ENCODE data around the gene SLC16A5.
"Not testable (repeated sequence)": the region's sequence is repeated elsewhere in the genome, so short reads cannot be mapped to it uniquely, and the experiment has no call there.

The SLC16A5 gene

DNA sequence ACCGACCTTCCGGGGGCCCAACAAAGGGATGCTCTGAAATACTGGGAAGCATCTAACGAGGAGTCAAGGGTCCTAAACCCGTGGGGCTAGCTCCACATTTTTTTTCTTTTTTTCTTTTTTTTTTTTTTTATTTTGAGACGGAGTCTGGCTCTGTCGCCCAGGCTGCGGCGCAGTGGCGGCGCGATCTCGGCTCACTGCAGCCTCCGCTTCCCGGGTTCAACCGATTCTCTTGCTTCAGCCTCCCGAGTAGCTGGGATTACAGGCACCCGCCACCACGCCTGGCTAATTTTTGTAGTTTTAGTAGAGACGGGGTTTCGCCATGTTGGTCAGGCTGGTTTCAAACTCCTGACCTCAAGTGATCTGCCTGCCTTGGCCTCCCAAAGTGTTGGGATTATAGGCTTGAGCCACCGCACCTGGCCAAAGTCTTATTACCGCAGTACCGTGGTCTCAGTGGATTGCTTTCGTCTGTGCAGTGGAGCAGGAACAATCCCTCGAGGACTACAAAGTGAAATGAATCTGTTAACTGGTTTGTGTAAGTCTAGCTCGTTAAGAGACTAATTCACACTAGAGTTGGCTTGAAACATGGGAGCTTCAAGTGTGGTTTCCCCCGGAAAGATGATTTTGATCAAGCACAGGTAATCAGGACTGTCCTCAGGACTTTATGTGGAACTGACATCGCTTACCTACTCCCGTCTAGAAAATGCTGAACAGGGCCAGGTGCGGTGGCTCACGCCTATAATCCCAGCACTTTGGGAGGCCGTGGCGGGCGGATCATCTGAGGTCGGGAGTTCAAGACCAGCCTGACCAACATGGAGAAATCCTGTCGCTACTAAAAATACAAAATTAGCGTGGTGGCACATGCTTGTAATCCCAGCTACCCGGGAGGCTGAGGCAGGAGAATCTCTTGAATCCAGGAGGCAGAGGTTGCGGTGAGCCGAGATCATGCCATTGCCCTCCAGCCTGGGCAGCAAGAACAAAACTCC, 44.6 kb downstream of the SLC16A5 start:
- peak overlapping the region; percentile 69 for H3K18ac ChIP-seq (ENCODE audit: low read length)
- not testable (repeated sequence) for H3K79me1 ChIP-seq (ENCODE audit: low read length); DNase-seq; H3K79me2 ChIP-seq (ENCODE audit: control insufficient read depth, insufficient read depth, low read length); H4K5ac ChIP-seq (ENCODE audit: low read length); H3K4me1 ChIP-seq (ENCODE audit: control insufficient read depth, low read depth, low read length); H2BK5ac ChIP-seq (ENCODE audit: low read length); H3K36me3 ChIP-seq (ENCODE audit: control insufficient read depth, insufficient read depth, low read length); H2BK120ac ChIP-seq (ENCODE audit: low read depth, low read length); H3K27me3 ChIP-seq (ENCODE audit: insufficient read depth, low read length, poor library complexity); H2AK5ac ChIP-seq (ENCODE audit: low read length); H2BK15ac ChIP-seq (replicated peaks; ENCODE audit: low read depth); H3K23ac ChIP-seq (ENCODE audit: low read length)
- WGBS (ENCODE audit: extremely low coverage, insufficient coverage, low lambda C conversion rate): no CpG with 5 or more reads among the region's 40 CpGs
- peak overlapping the region; percentile 90 for H3K56ac ChIP-seq (ENCODE audit: low read length)
- H4K8ac ChIP-seq (ENCODE audit: low read depth, low read length): peak overlapping the region; percentile 96
- peak overlapping the region; percentile 59 for H3K4me2 ChIP-seq (ENCODE audit: low read length)
- H3K9ac ChIP-seq (ENCODE audit: low read length): peak overlapping the region; percentile 88
- H3K27ac ChIP-seq (ENCODE audit: low read depth, low read length): peak overlapping the region; percentile 96
- H3K4me3 ChIP-seq (ENCODE audit: low read length): peak overlapping the region; percentile 30
- H3K4ac ChIP-seq (ENCODE audit: low read depth, low read length): peak overlapping the region; percentile 87

DNA sequence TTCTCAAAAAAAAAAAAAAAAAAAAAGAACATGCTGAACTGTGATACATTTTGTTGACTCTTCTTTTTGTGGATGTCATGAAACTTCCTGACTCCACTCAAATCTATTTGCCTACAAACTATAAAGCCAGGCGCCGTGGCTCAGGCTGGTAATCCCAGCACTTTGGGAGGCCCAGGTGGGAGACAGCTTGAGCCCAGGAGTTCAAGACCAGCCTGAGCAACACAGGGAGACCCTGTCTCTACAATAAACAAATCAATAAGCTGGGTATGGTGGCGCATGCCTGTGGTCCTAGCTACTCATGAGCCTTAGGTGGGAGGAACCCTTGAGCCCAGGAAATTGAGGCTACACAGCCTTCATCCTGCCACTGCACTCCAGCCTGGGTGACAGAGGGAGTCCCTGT, 45.2 kb downstream of the SLC16A5 start:
- Histone ChIP-seq H3K56ac (ENCODE audit: low read length) (no peak overlapping the region), H2BK15ac (replicated peaks; ENCODE audit: low read depth) (no peak overlapping the region), H3K79me1 (ENCODE audit: low read length) (peaks cover 10% of the 10 kb centered on the region), H3K23ac (ENCODE audit: low read length) (no peak overlapping the region), H2AK5ac (ENCODE audit: low read length) (no peak overlapping the region), H2BK5ac (ENCODE audit: low read length) (no peak overlapping the region), H3K18ac (ENCODE audit: low read length) (no peak overlapping the region), H3K4me2 (ENCODE audit: low read length) (no peak overlapping the region), H3K4ac (ENCODE audit: low read depth, low read length) (no peak overlapping the region), H3K79me2 (ENCODE audit: control insufficient read depth, insufficient read depth, low read length) (peaks cover 4% of the 10 kb centered on the region), H3K9ac (ENCODE audit: low read length) (no peak overlapping the region), H4K8ac (ENCODE audit: low read depth, low read length) (no peak overlapping the region), H3K27me3 (ENCODE audit: insufficient read depth, low read length, poor library complexity) (no peaks in the 10 kb centered on the region), H3K27ac (ENCODE audit: low read depth, low read length) (no peak overlapping the region), H3K36me3 (ENCODE audit: control insufficient read depth, insufficient read depth, low read length) (peaks cover 7% of the 10 kb centered on the region), H4K5ac (ENCODE audit: low read length) (no peak overlapping the region), H3K4me1 (ENCODE audit: control insufficient read depth, low read depth, low read length) (peaks cover 1% of the 10 kb centered on the region), H2BK120ac (ENCODE audit: low read depth, low read length) (no peak overlapping the region), H3K4me3 (ENCODE audit: low read length) (no peak overlapping the region)
- DNase-seq: no peak
- no CpG with 5 or more reads among the region's 3 CpGs for WGBS (ENCODE audit: extremely low coverage, insufficient coverage, low lambda C conversion rate)

DNA sequence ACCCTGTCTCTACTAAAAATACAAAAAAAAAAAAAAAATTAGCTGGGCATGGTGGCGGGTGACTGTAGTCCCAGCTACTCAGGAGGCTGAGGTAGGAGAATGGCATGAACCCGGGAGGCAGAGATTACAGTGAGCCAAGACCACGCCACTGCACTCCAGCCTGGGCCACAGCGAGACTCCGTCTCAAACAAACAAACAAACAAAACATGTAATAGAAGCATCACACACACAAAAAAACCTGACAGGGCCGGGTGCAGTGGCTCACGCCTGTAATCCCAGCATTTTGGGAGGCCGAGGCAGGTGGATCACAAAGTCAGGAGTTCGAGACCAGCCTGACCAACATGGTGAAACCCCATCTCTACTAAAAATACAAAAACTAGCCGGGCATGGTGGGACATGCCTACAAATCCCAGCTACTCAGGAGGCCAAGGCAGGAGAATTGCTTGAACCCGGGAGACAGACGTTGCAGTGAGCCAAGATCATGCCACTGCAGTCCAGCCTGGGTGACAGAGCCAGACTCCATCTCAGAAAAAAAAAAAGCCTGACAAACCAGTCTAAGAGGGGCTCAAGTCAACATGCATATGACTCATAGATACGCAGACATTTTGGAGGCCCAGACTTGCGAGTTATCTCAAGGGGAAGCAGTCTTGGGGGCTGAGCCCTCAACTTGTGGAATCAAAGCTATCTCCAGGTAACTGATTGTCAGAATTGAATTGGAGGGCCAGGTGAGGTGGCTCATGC, 46.0 kb downstream of the SLC16A5 start:
- H4K8ac ChIP-seq (ENCODE audit: low read depth, low read length); H3K56ac ChIP-seq (ENCODE audit: low read length); H3K9ac ChIP-seq (ENCODE audit: low read length); H4K5ac ChIP-seq (ENCODE audit: low read length); H3K4ac ChIP-seq (ENCODE audit: low read depth, low read length); H3K4me2 ChIP-seq (ENCODE audit: low read length); H3K27me3 ChIP-seq (ENCODE audit: insufficient read depth, low read length, poor library complexity); H2AK5ac ChIP-seq (ENCODE audit: low read length); H3K18ac ChIP-seq (ENCODE audit: low read length); H3K79me2 ChIP-seq (ENCODE audit: control insufficient read depth, insufficient read depth, low read length); H2BK15ac ChIP-seq (replicated peaks; ENCODE audit: low read depth); H3K4me1 ChIP-seq (ENCODE audit: control insufficient read depth, low read depth, low read length); H3K4me3 ChIP-seq (ENCODE audit: low read length); H3K36me3 ChIP-seq (ENCODE audit: control insufficient read depth, insufficient read depth, low read length); H2BK5ac ChIP-seq (ENCODE audit: low read length); H2BK120ac ChIP-seq (ENCODE audit: low read depth, low read length); H3K27ac ChIP-seq (ENCODE audit: low read depth, low read length); H3K23ac ChIP-seq (ENCODE audit: low read length); H3K79me1 ChIP-seq (ENCODE audit: low read length): not testable (repeated sequence)
- peak; percentile 49 for DNase-seq
- WGBS (ENCODE audit: extremely low coverage, insufficient coverage, low lambda C conversion rate): no CpG with 5 or more reads among the region's 14 CpGs

DNA sequence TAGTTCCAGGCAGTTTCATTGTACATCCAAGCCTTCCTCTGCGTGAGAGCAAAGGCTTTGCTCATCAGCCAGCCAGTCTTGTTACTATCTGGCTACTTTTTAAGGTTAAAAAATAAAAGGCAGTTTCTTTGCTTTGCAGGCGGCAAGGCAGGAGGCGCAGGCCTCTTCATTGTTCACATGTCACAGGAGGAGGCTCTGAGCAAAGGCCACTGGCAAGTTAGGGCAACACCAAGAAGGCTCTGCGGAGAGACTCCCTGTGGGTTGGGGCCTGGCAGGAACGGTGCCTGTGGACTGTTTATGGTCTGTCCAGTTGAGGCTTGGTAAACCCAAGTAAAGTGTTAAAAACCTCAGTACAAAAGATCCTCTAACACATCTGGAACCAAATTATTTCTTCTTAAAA, 47.7 kb downstream of the SLC16A5 start:
- Histone ChIP-seq H3K4me1 (ENCODE audit: control insufficient read depth, low read depth, low read length) (no peaks in the 10 kb centered on the region), H3K79me2 (ENCODE audit: control insufficient read depth, insufficient read depth, low read length) (no peaks in the 10 kb centered on the region), H3K4me2 (ENCODE audit: low read length) (no peak overlapping the region), H3K27ac (ENCODE audit: low read depth, low read length) (no peak overlapping the region), H3K27me3 (ENCODE audit: insufficient read depth, low read length, poor library complexity) (no peaks in the 10 kb centered on the region), H3K23ac (ENCODE audit: low read length) (no peak overlapping the region), H3K79me1 (ENCODE audit: low read length) (no peaks in the 10 kb centered on the region), H3K18ac (ENCODE audit: low read length) (no peak overlapping the region), H2BK5ac (ENCODE audit: low read length) (no peak overlapping the region), H3K56ac (ENCODE audit: low read length) (no peak overlapping the region), H4K5ac (ENCODE audit: low read length) (no peak overlapping the region), H2AK5ac (ENCODE audit: low read length) (no peak overlapping the region), H2BK120ac (ENCODE audit: low read depth, low read length) (no peak overlapping the region), H2BK15ac (replicated peaks; ENCODE audit: low read depth) (no peak overlapping the region), H3K4me3 (ENCODE audit: low read length) (no peak overlapping the region), H3K4ac (ENCODE audit: low read depth, low read length) (no peak overlapping the region), H3K9ac (ENCODE audit: low read length) (no peak overlapping the region), H3K36me3 (ENCODE audit: control insufficient read depth, insufficient read depth, low read length) (peaks cover 3% of the 10 kb centered on the region), H4K8ac (ENCODE audit: low read depth, low read length) (no peak overlapping the region)
- no CpG with 5 or more reads among the region's 5 CpGs for WGBS (ENCODE audit: extremely low coverage, insufficient coverage, low lambda C conversion rate)
- DNase-seq: no peak

DNA sequence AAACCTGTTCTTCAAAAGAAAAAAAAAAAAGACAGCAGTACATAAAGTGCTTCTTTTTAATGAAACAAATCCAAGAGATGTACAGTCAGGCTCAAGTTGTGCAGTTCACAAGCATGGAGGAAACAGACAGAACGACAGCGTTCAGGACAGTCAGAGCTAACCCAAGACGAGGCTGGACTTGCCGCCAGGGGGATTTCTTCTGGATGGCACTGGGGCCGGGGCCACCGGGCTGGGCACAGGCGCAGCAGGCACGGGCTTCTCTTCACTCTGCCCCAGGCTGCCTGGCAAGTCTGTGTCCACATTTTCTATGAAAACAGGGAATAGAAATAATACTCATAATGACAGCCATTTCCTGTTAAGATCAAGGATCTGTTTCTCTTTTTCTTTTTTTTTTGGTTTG, 48.2 kb downstream of the SLC16A5 start:
- Histone ChIP-seq H3K27ac (ENCODE audit: low read depth, low read length) (no peak overlapping the region), H3K27me3 (ENCODE audit: insufficient read depth, low read length, poor library complexity) (no peaks in the 10 kb centered on the region), H2BK120ac (ENCODE audit: low read depth, low read length) (no peak overlapping the region), H3K9ac (ENCODE audit: low read length) (no peak overlapping the region), H3K56ac (ENCODE audit: low read length) (no peak overlapping the region), H3K4me1 (ENCODE audit: control insufficient read depth, low read depth, low read length) (no peaks in the 10 kb centered on the region), H3K4me3 (ENCODE audit: low read length) (no peak overlapping the region), H2AK5ac (ENCODE audit: low read length) (no peak overlapping the region), H3K23ac (ENCODE audit: low read length) (no peak overlapping the region), H3K36me3 (ENCODE audit: control insufficient read depth, insufficient read depth, low read length) (peaks cover 3% of the 10 kb centered on the region), H4K5ac (ENCODE audit: low read length) (no peak overlapping the region), H4K8ac (ENCODE audit: low read depth, low read length) (no peak overlapping the region), H3K18ac (ENCODE audit: low read length) (no peak overlapping the region), H3K79me2 (ENCODE audit: control insufficient read depth, insufficient read depth, low read length) (no peaks in the 10 kb centered on the region), H3K4me2 (ENCODE audit: low read length) (no peak overlapping the region), H3K79me1 (ENCODE audit: low read length) (no peaks in the 10 kb centered on the region), H2BK5ac (ENCODE audit: low read length) (no peak overlapping the region), H2BK15ac (replicated peaks; ENCODE audit: low read depth) (no peak overlapping the region), H3K4ac (ENCODE audit: low read depth, low read length) (no peak overlapping the region)
- WGBS (ENCODE audit: extremely low coverage, insufficient coverage, low lambda C conversion rate): no CpG with 5 or more reads among the region's 8 CpGs
- DNase-seq: no peak

Data from mesendoderm (in vitro differentiated cells).